OCI-LY1 (cell line): ENCODE measurements around the gene IGFL2.

Experiments used
- EZH2 ChIP-seq: fragments of 200-600 bp; sonication (generic), shearing (Covaris generic); IDR thresholded peaks from 2 replicates; pipeline ENCODE4 v1.8.0; 2017; ENCODE audit warnings: borderline replicate concordance, mixed run types, mild to moderate bottlenecking, antibody characterized with exemption, low read length, moderate library complexity, mixed read lengths
- TF ChIP-seq, protein P1 (sequence below): fragments of 200-600 bp; sonication (generic), shearing (Covaris generic); IDR thresholded peaks from 2 replicates; pipeline ENCODE4 v1.5.1; 2017; ENCODE audit warnings: mild to moderate bottlenecking, antibody characterized with exemption, low read length, moderate library complexity, mixed read lengths

- TF ChIP-seq, protein P1, sequence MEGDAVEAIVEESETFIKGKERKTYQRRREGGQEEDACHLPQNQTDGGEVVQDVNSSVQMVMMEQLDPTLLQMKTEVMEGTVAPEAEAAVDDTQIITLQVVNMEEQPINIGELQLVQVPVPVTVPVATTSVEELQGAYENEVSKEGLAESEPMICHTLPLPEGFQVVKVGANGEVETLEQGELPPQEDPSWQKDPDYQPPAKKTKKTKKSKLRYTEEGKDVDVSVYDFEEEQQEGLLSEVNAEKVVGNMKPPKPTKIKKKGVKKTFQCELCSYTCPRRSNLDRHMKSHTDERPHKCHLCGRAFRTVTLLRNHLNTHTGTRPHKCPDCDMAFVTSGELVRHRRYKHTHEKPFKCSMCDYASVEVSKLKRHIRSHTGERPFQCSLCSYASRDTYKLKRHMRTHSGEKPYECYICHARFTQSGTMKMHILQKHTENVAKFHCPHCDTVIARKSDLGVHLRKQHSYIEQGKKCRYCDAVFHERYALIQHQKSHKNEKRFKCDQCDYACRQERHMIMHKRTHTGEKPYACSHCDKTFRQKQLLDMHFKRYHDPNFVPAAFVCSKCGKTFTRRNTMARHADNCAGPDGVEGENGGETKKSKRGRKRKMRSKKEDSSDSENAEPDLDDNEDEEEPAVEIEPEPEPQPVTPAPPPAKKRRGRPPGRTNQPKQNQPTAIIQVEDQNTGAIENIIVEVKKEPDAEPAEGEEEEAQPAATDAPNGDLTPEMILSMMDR, result no peak
- no peak for TF ChIP-seq EZH2
Observed at GRCh38 chr19:46191972-46192371, 43.9 kb downstream of the IGFL2 start.
